T-cell (primary cell): ENCODE results near the gene TMCC2. TPM values are rescaled to one million over a fixed set of nuclear protein-coding genes. Genes with fewer than 3 reads are reported as not detected.
"Not testable (repeated sequence)": the region's sequence is repeated elsewhere in the genome, so short reads cannot be mapped to it uniquely, and the experiment has no call there.

Experiments
- ATAC-seq, 4 experiments: fragments of 200-7000 bp in 3 of 4; fragments of 150-1000 bp in 1 of 4; cut with Tn5 transposase; replicated peaks in 1 of 4; 1 replicate in 3 of 4; 2 replicates in 1 of 4; pipeline ENCODE4 v1.10.0; 2021; ENCODE audit warnings: moderate library complexity in 3 of 4, mild to moderate bottlenecking in 2 of 4, moderate number of reproducible peaks in 1 of 4
- CTCF ChIA-PET, 2 donors: fragments of 300-600 bp; sonication (Branson Sonifier 250); formaldehyde crosslinking; loops; one replicate each; lab custom pipeline; 2022; ENCODE audit warnings: antibody characterized with exemption in 2 of 2; lab: Charles Lee
- POLR2A ChIA-PET, 2 donors: fragments of 300-600 bp; sonication (Branson Sonifier 250); formaldehyde crosslinking; loops; one replicate each; lab custom pipeline; 2022; ENCODE audit warnings: antibody characterized with exemption in 2 of 2; lab: Charles Lee
- DNase-seq, 35 experiments: peaks; one replicate each; pipeline versions ENCODE4 v3.0.0 to v3.0.0-alpha.2; 2013 to 2023
- H3K27ac ChIP-seq: one replicate; pipeline ENCODE4 v1.5.1; 2013; ENCODE audit warnings: low read length
- H3K27me3 ChIP-seq, 2 experiments: replicated peaks in 1 of 2; 1 replicate in 1 of 2; 2 replicates in 1 of 2; pipeline versions ENCODE4 v1.6.1 to v1.7.0; 2013; ENCODE audit warnings: low read length in 1 of 2, mixed read lengths in 1 of 2; ENCODE audit not compliant: control insufficient read depth in 2 of 2, insufficient read depth in 2 of 2; ENCODE audit errors: extremely low read depth in 1 of 2
- H3K36me3 ChIP-seq, 2 donors: 1 replicate in 1 of 2; 2 replicates in 1 of 2; pipeline versions ENCODE4 v1.6.1 to v1.7.0; 2013; ENCODE audit warnings: low read length in 1 of 2; ENCODE audit not compliant: control insufficient read depth in 2 of 2, insufficient read depth in 1 of 2; ENCODE audit errors: extremely low read depth in 1 of 2
- H3K4me1 ChIP-seq, 2 experiments: 1 replicate in 1 of 2; 2 replicates in 1 of 2; pipeline versions ENCODE4 v1.6.1 to v1.7.0; 2013; ENCODE audit warnings: low read length in 2 of 2, mixed read lengths in 1 of 2; ENCODE audit not compliant: insufficient read depth in 2 of 2, control insufficient read depth in 1 of 2; ENCODE audit errors: extremely low read depth in 1 of 2
- H3K4me3 ChIP-seq, 2 donors: 1 replicate in 1 of 2; 2 replicates in 1 of 2; pipeline versions ENCODE4 v1.5.1 to v1.7.0; 2013; ENCODE audit warnings: mild to moderate bottlenecking in 2 of 2, low read length in 1 of 2, moderate library complexity in 1 of 2; ENCODE audit not compliant: control insufficient read depth in 1 of 2; ENCODE audit errors: extremely low read depth in 1 of 2
- H3K9me3 ChIP-seq: 2 replicates; pipeline ENCODE4 v1.7.0; 2013
- H3K27ac Mint-ChIP-seq, 2 donors: one replicate each; pipeline ENCODE4 v1.8.0; 2020 to 2021; ENCODE audit warnings: mild to moderate bottlenecking in 2 of 2, mixed read lengths in 2 of 2
- H3K27me3 Mint-ChIP-seq, 2 donors: one replicate each; pipeline ENCODE4 v1.8.0; 2021 to 2022; ENCODE audit warnings: mixed read lengths in 2 of 2
- H3K36me3 Mint-ChIP-seq: one replicate; pipeline ENCODE4 v1.8.0; 2021; ENCODE audit warnings: mixed read lengths
- H3K4me1 Mint-ChIP-seq, 3 donors: one replicate each; pipeline ENCODE4 v1.8.0; 2020 to 2022; ENCODE audit warnings: mixed read lengths in 3 of 3, mild to moderate bottlenecking in 1 of 3
- H3K4me3 Mint-ChIP-seq, 3 donors: one replicate each; pipeline ENCODE4 v1.8.0; 2020 to 2022; ENCODE audit warnings: mild to moderate bottlenecking in 3 of 3, mixed read lengths in 3 of 3, moderate library complexity in 3 of 3
- H3K9me3 Mint-ChIP-seq, 3 donors: one replicate each; pipeline ENCODE4 v1.8.0; 2020 to 2022; ENCODE audit warnings: mixed read lengths in 3 of 3
- WGBS: methylation state at CpG from one replicate; pipeline ENCODE4 v1.1.5; 2013; ENCODE audit warnings: missing lambda C conversion rate; ENCODE audit not compliant: insufficient coverage; 5-methylcytosine and 5-hydroxymethylcytosine counted together
- total RNA-seq, 35 experiments: library from RNA in 6 of 35; stranded (reverse) in 6 of 35; fragments of 120-200 nt in 1 of 35; gene quantifications; one replicate each; pipeline versions ENCODE4 v1.2.1 to v1.2.4 and lab custom pipeline; 2013 to 2026

Gene TMCC2, protein sequence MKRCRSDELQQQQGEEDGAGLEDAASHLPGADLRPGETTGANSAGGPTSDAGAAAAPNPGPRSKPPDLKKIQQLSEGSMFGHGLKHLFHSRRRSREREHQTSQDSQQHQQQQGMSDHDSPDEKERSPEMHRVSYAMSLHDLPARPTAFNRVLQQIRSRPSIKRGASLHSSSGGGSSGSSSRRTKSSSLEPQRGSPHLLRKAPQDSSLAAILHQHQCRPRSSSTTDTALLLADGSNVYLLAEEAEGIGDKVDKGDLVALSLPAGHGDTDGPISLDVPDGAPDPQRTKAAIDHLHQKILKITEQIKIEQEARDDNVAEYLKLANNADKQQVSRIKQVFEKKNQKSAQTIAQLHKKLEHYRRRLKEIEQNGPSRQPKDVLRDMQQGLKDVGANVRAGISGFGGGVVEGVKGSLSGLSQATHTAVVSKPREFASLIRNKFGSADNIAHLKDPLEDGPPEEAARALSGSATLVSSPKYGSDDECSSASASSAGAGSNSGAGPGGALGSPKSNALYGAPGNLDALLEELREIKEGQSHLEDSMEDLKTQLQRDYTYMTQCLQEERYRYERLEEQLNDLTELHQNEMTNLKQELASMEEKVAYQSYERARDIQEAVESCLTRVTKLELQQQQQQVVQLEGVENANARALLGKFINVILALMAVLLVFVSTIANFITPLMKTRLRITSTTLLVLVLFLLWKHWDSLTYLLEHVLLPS
- total RNA-seq (1 to 10 TPM; 1.0 to 3.3 (median 1.8) TPM), total RNA-seq (lab: John Stamatoyannopoulos, UW) (0.57 to 17.6 (median 3.1) reads per million in 29 experiments)
- 1.6 TPM for total RNA-seq (2013)

DNA sequence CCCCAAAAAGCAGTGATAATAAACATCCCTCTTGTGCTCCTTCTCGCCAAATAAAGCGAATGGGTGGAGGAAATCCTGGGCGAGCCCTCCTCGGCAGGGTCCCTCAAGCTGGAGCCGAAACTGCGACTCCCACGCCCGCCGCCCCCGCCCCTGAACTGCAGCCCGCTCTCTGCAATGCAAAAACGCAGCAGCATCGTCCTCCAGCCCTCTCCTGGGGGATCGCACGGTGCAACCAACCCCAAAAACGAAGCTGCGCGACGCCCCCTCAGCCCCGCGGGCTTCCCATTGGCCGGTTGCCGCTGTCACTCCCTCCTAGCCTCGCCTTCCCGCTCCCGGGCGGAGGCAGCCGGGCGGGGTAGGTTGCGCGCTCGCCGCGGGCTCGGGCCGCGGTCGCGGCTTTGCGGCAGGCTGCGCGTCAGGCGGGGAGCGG lies at the start of gene TMCC2:
Gene TMCC2, plus strand, starts transcription at position 363 of the 430 bp plus-strand sequence. CDS start 619 bp downstream, outside the sequence.
- under 1% methylated on average over 44 of the region's 44 CpGs for WGBS
- Mint-ChIP-seq H3K27me3 (peaks cover 3 to 10% of the 10 kb centered on the region in 2 donors), H3K9me3 (no peaks in the 10 kb centered on the region), H3K27ac (peak within 1 kb of the TSS; percentile 80 to 84), H3K4me1 (peaks cover 18 to 30% (median 25%) of the 10 kb centered on the region in 3 donors), H3K4me3 (peak within 1 kb of the TSS; percentile 85 to 91 (median 87)), H3K36me3 (no peaks in the 10 kb centered on the region)
- peak within 1 kb of the TSS; percentile 59 to 80 for H3K4me3 ChIP-seq
- H3K27me3 ChIP-seq: peaks cover 2 to 24% of the 10 kb centered on the region in 2 experiments
- ATAC-seq (peak; percentile 82 to 87 (median 86)), DNase-seq (peak; percentile 50 to 85 (median 69))
- CTCF ChIA-PET: interaction anchor here (1.1 to 4.4 kb wide), 5 partner anchors 10 to 57 kb away, joined by 5 to 47 read pairs (median 5); no protein-coding TSS in a partner anchor
- POLR2A ChIA-PET: interaction anchor here in 1 of 2 donors (1.0 kb wide), 1 partner anchor 46 kb away, joined by 3 read pairs; no protein-coding TSS in a partner anchor
- no peaks in the 10 kb centered on the region for H3K36me3 ChIP-seq
- H3K4me1 ChIP-seq: peaks cover 14 to 26% of the 10 kb centered on the region in 2 experiments
- no peaks in the 10 kb centered on the region for H3K9me3 ChIP-seq
- H3K27ac ChIP-seq: no peak within 1 kb of the TSS

- no peaks in the 10 kb centered on the region for H3K27me3 Mint-ChIP-seq
- H3K27ac ChIP-seq: no peak overlapping the region
- no CpG with 5 or more reads among the region's 2 CpGs for WGBS
- no peak for ATAC-seq
- DNase-seq: no peak
- H3K4me1 ChIP-seq: peaks cover 6 to 14% of the 10 kb centered on the region in 2 experiments
- CTCF ChIA-PET: interaction anchor here (0.6 to 1.1 kb wide), 2 partner anchors 16 to 1239 kb away, joined by 3 read pairs; no protein-coding TSS in a partner anchor
- no peaks in the 10 kb centered on the region for H3K9me3 ChIP-seq
- peaks cover 5 to 22% of the 10 kb centered on the region in 2 donors for H3K36me3 ChIP-seq
- no peak overlapping the region for H3K4me3 Mint-ChIP-seq
- no peak overlapping the region for H3K27ac Mint-ChIP-seq
- POLR2A ChIA-PET: no interaction called here
- no peak overlapping the region for H3K4me3 ChIP-seq
- H3K4me1 Mint-ChIP-seq: peaks cover 18 to 21% (median 21%) of the 10 kb centered on the region in 3 donors
- H3K36me3 Mint-ChIP-seq: peaks cover 39% of the 10 kb centered on the region
- no peaks in the 10 kb centered on the region for H3K27me3 ChIP-seq
- no peaks in the 10 kb centered on the region for H3K9me3 Mint-ChIP-seq
Measured at GRCh38 chr1:205179842-205180241, 47.9 kb upstream of the TMCC2 start.

DNA sequence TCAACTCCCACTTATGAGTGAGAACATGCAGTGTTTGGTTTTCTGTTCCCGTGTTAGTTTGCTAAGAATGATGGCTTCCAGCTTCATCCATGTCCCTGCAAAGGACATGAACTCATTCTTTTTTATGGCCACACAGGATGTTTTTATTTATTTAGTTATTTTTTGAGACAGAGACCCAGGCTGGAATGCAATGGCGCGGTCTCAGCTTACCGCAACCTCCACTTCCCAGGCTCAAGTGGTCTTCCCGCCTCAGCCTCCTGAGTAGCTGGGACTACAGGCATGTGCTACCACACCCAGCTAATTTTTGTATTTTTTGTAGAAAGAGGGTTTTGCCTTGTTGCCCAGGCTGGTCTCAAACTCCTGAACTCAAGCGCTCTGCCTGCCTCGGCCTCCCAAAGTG lies 47.4 kb upstream of the TMCC2 start:
- CTCF ChIA-PET: interaction anchor here in 1 of 2 donors (1.1 kb wide), 1 partner anchor 16 kb away, joined by 3 read pairs; no protein-coding TSS in a partner anchor
- peaks cover 6 to 14% of the 10 kb centered on the region in 2 experiments for H3K4me1 ChIP-seq
- H3K4me1 Mint-ChIP-seq: peaks cover 19 to 22% (median 21%) of the 10 kb centered on the region in 3 donors
- H3K4me3 ChIP-seq, H3K9me3 Mint-ChIP-seq, H3K4me3 Mint-ChIP-seq, H3K9me3 ChIP-seq, H3K27me3 ChIP-seq, POLR2A ChIA-PET, H3K27ac Mint-ChIP-seq, ATAC-seq, DNase-seq, H3K27me3 Mint-ChIP-seq, H3K27ac ChIP-seq: not testable (repeated sequence)
- peaks cover 5 to 22% of the 10 kb centered on the region in 2 donors for H3K36me3 ChIP-seq
- H3K36me3 Mint-ChIP-seq: peaks cover 39% of the 10 kb centered on the region
- WGBS: no CpG with 5 or more reads among the region's 7 CpGs

GRCh38 chr1:205182930-205183329 lies 44.8 kb upstream of the TMCC2 start:
- ChIA-PET CTCF (no interaction called here), POLR2A (no interaction called here)
- WGBS: no CpG with 5 or more reads among the region's 2 CpGs
- Histone ChIP-seq H3K9me3 (no peaks in the 10 kb centered on the region), H3K4me3 (no peak overlapping the region), H3K27me3 (no peaks in the 10 kb centered on the region), H3K4me1 (peaks cover 7 to 17% of the 10 kb centered on the region in 2 experiments), H3K36me3 (peaks cover 3 to 28% of the 10 kb centered on the region in 2 donors), H3K27ac (no peak overlapping the region)
- Mint-ChIP-seq H3K9me3 (no peaks in the 10 kb centered on the region), H3K27ac (no peak overlapping the region), H3K4me3 (no peak overlapping the region), H3K27me3 (no peaks in the 10 kb centered on the region), H3K36me3 (peaks cover 53% of the 10 kb centered on the region), H3K4me1 (peaks cover 44 to 47% (median 46%) of the 10 kb centered on the region in 3 donors)
- ATAC-seq: no peak
- DNase-seq: no peak

DNA sequence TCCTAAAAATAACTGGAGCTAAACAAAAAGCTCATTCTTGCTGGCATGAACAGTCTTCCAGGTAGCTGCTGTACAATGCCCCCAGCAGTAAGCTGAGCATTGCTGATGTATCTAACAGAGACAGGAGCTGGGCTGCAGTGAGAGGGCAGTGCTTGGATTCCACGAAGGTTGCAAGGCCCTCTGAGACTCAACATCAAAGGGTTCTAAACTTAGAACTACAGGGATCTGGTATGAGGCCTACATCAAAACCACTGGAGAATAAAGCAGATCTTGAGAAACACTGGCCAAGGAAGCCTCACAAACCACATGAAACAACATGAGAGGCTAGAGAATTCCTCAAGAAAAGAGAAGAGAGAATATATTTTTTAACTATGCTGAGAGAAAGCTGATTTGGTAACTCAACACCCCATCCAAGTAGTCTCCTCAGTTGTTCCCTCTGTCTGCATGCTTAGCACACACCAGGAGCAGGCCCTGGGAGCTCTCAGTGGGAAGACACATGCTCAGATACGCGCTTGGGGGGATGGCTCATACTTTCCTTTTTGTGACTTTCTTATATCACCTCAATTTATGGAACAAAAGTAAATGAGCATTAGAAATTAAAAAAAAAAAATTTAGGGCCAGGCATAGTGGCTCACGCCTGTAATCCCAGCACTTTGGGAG lies 43.9 kb upstream of the TMCC2 start:
- Mint-ChIP-seq H3K4me3 (peak overlapping the region in 1 of 3 donors; percentile 40), H3K36me3 (peaks cover 48% of the 10 kb centered on the region), H3K27me3 (no peaks in the 10 kb centered on the region), H3K4me1 (peaks cover 48 to 50% (median 49%) of the 10 kb centered on the region in 3 donors), H3K9me3 (no peaks in the 10 kb centered on the region), H3K27ac (peak overlapping the region; percentile 5 to 24)
- DNase-seq (no peak), ATAC-seq (peak in 1 of 4 experiments; percentile 22)
- Histone ChIP-seq H3K4me3 (no peak overlapping the region), H3K36me3 (peaks cover 3 to 24% of the 10 kb centered on the region in 2 donors), H3K9me3 (no peaks in the 10 kb centered on the region), H3K27me3 (no peaks in the 10 kb centered on the region), H3K27ac (no peak overlapping the region), H3K4me1 (peaks cover 7 to 17% of the 10 kb centered on the region in 2 experiments)
- 0% methylated on average over 1 of the region's 4 CpGs for WGBS
- ChIA-PET POLR2A (no interaction called here), CTCF (no interaction called here)
